HEK293 (cell line): Measurements from ENCODE around the gene CDK6.
A peak's percentile ranks its signal among the peaks of the same experiment; 100 is the strongest.
"Not testable (repeated sequence)": the region's sequence is repeated elsewhere in the genome, so short reads cannot be mapped to it uniquely, and the experiment has no call there.

ENCODE experiments used
- CTCF ChIA-PET: fragments of 350-600 bp; formaldehyde crosslinking; extraction: SDS; loops from one replicate; lab custom pipeline; 2021; ENCODE audit warnings: antibody characterized with exemption; lab: Yijun Ruan, JAX
- POLR2A ChIA-PET: fragments of 300-600 bp; formaldehyde crosslinking; extraction: SDS; loops from one replicate; lab custom pipeline; 2020; ENCODE audit warnings: antibody characterized with exemption, inconsistent platforms; lab: Yijun Ruan, JAX
- H3K27ac ChIP-seq: fragments of 200-500 bp; sonication (Bioruptor generic); 2 replicates; pipeline ENCODE4 v1.5.1; 2014; ENCODE audit warnings: low read depth, low read length, control low read depth, inconsistent platforms; ENCODE audit errors: extremely low read depth
- H3K36me3 ChIP-seq, 2 experiments: fragments of 200-500 bp in 1 of 2; sonication (Bioruptor generic) in 1 of 2; 1 replicate in 1 of 2; 2 replicates in 1 of 2; pipeline ENCODE4 v1.5.1; 2014 to 2017; ENCODE audit warnings: inconsistent platforms in 2 of 2, low read length in 2 of 2; ENCODE audit not compliant: control insufficient read depth in 2 of 2, insufficient read depth in 1 of 2
- H3K4me1 ChIP-seq: fragments of 200-500 bp; sonication (Bioruptor generic); 2 replicates; pipeline ENCODE4 v1.5.1; 2014; ENCODE audit warnings: mild to moderate bottlenecking, low read length, inconsistent platforms; ENCODE audit not compliant: control insufficient read depth, insufficient read depth
- H3K4me3 ChIP-seq: 2 replicates; pipeline ENCODE4 v1.5.1; 2011; ENCODE audit warnings: low read depth, mild to moderate bottlenecking, control low read depth, low read length, moderate library complexity
- H3K9me3 ChIP-seq: fragments of 200-500 bp; sonication (Bioruptor generic); 2 replicates; pipeline ENCODE4 v1.5.1; 2014; ENCODE audit warnings: low read depth, low read length, inconsistent platforms; ENCODE audit not compliant: control insufficient read depth, insufficient read depth
- EGR2 ChIP-seq: fragments of 450-650 bp; formaldehyde crosslinking; IDR thresholded peaks from 2 replicates; pipeline ENCODE4 v1.5.1; 2016; ENCODE audit warnings: low read depth, missing biosample characterization, missing genetic modification characterization
- GLIS1 ChIP-seq: fragments of 450-650 bp; formaldehyde crosslinking; IDR thresholded peaks from 2 replicates; pipeline ENCODE4 v1.5.1; 2016; ENCODE audit warnings: missing biosample characterization, missing genetic modification characterization
- KLF1 ChIP-seq: fragments of 450-650 bp; formaldehyde crosslinking; IDR thresholded peaks from 2 replicates; pipeline ENCODE4 v1.5.1; 2016; ENCODE audit warnings: missing biosample characterization, missing genetic modification characterization
- PBX3 ChIP-seq: sonication (generic); formaldehyde crosslinking; IDR thresholded peaks from 2 replicates; pipeline ENCODE4 v1.8.1; 2022; ENCODE audit warnings: mild to moderate bottlenecking, moderate library complexity, missing genetic modification reagents
- SP2 ChIP-seq: fragments of 450-650 bp; formaldehyde crosslinking; IDR thresholded peaks from 2 replicates; pipeline ENCODE4 v1.5.1; 2016; ENCODE audit warnings: missing biosample characterization, missing genetic modification characterization
- ZBTB20 ChIP-seq: fragments of 450-650 bp; formaldehyde crosslinking; IDR thresholded peaks from 2 replicates; pipeline ENCODE4 v1.5.1; 2016; ENCODE audit warnings: missing biosample characterization, missing genetic modification characterization
- ZBTB26 ChIP-seq: fragments of 450-650 bp; formaldehyde crosslinking; optimal IDR thresholded peaks from 2 replicates; pipeline ENCODE3; 2016; ENCODE audit warnings: missing biosample characterization, mild to moderate bottlenecking, missing genetic modification characterization
- ZEB2 ChIP-seq: fragments of 450-650 bp; formaldehyde crosslinking; IDR thresholded peaks from 2 replicates; pipeline ENCODE4 v1.5.1; 2016; ENCODE audit warnings: missing biosample characterization, missing genetic modification characterization
- ZNF133 ChIP-seq: fragments of 450-650 bp; formaldehyde crosslinking; IDR thresholded peaks from 2 replicates; pipeline ENCODE4 v1.5.1; 2016; ENCODE audit warnings: missing biosample characterization, missing genetic modification characterization
- ZNF274 ChIP-seq, 2 experiments: fragments of 200-500 bp in 1 of 2; fragments of 450-650 bp in 1 of 2; sonication (Bioruptor generic) in 1 of 2; formaldehyde crosslinking in 1 of 2; IDR thresholded peaks; 2 replicates each; pipeline versions ENCODE4 v1.5.1 to v1.6.1; 2014 to 2016; ENCODE audit warnings: borderline replicate concordance in 1 of 2, inconsistent platforms in 1 of 2, low read length in 1 of 2, missing biosample characterization in 1 of 2, missing genetic modification characterization in 1 of 2
- ZNF280C ChIP-seq: fragments of 450-650 bp; formaldehyde crosslinking; IDR thresholded peaks from 2 replicates; pipeline ENCODE4 v1.5.1; 2016; ENCODE audit warnings: missing biosample characterization, missing genetic modification characterization
- ZNF311 ChIP-seq: fragments of 450-650 bp; formaldehyde crosslinking; IDR thresholded peaks from 2 replicates; pipeline ENCODE4 v1.5.1; 2017; ENCODE audit warnings: missing biosample characterization, missing genetic modification characterization, borderline replicate concordance
- ZNF416 ChIP-seq: fragments of 450-650 bp; formaldehyde crosslinking; IDR thresholded peaks from 2 replicates; pipeline ENCODE4 v1.5.1; 2016; ENCODE audit warnings: missing biosample characterization, missing genetic modification characterization
- ZNF518A ChIP-seq: fragments of 450-650 bp; formaldehyde crosslinking; conservative IDR thresholded peaks from 2 replicates; pipeline ENCODE4 v1.5.1; 2016; ENCODE audit warnings: low read depth, missing biosample characterization, missing genetic modification characterization
- ZNF561 ChIP-seq: fragments of 450-650 bp; IDR thresholded peaks from 2 replicates; pipeline ENCODE4 v1.5.1; 2018; ENCODE audit warnings: missing biosample characterization, missing genetic modification characterization, borderline replicate concordance
- ZNF623 ChIP-seq: fragments of 450-650 bp; formaldehyde crosslinking; IDR thresholded peaks from 2 replicates; pipeline ENCODE4 v1.5.1; 2016; ENCODE audit warnings: missing biosample characterization, missing genetic modification characterization
- ZNF639 ChIP-seq: fragments of 450-650 bp; formaldehyde crosslinking; IDR thresholded peaks from 2 replicates; pipeline ENCODE4 v1.5.1; 2016; ENCODE audit warnings: missing biosample characterization, missing genetic modification characterization

Gene CDK6

GRCh38 chr7:92836489-92836999 lies at the start of gene CDK6 (continued):
- TF ChIP-seq ZNF518A (tag by site-specific recombination) = no peak
- TF ChIP-seq ZBTB20 (tag by site-specific recombination) = no peak
- TF ChIP-seq SP2 = 0 out of 2 replicates have a peak, but pooled peaks have one; percentile 26
- peak; percentile 44 for TF ChIP-seq GLIS1 (tag by site-specific recombination)
- no peak for TF ChIP-seq ZBTB26
- TF ChIP-seq ZNF561 (tag by site-specific recombination) = no peak
- TF ChIP-seq ZNF416 = no peak
- TF ChIP-seq ZNF133 (tag by site-specific recombination) = no peak
- no peak for TF ChIP-seq ZNF623 (tag by site-specific recombination)
- TF ChIP-seq ZNF639 = no peak
- no peak for TF ChIP-seq ZNF274 (IDR thresholded peaks at IDR 0.05; ENCODE audit: low read length)
- no peak for TF ChIP-seq ZNF274 (tag by site-specific recombination; IDR thresholded peaks at IDR 0.05; ENCODE audit: borderline replicate concordance)
- TF ChIP-seq ZEB2 (tag by site-specific recombination) = no peak
- 0 out of 2 replicates have a peak, but pooled peaks have one; percentile 45 for TF ChIP-seq PBX3 (CRISPR knock-in tag)
- TF ChIP-seq KLF1 = no peak
- TF ChIP-seq ZNF311 (tag by site-specific recombination) = no peak
- no peak for TF ChIP-seq ZNF280C (tag by site-specific recombination)
- TF ChIP-seq EGR2 (tag by site-specific recombination) = no peak

- H3K36me3 ChIP-seq, H3K27ac ChIP-seq, H3K4me1 ChIP-seq, H3K4me3 ChIP-seq, POLR2A ChIA-PET, CTCF ChIA-PET, H3K9me3 ChIP-seq: not testable (repeated sequence)
Measured at GRCh38 chr7:92886039-92886438, 49.7 kb upstream of the CDK6 start.
